Measurements from ENCODE around the gene ZNF677. TPM values are rescaled to one million over a fixed set of nuclear protein-coding genes. Genes with fewer than 3 reads are reported as not detected.
"Not testable (repeated sequence)": the region's sequence is repeated elsewhere in the genome, so short reads cannot be mapped to it uniquely, and the experiment has no call there.

The ZNF677 gene
- total and polyA plus RNA-seq, 2 experiments from 2014 or later, result 21.2 to 37.8 TPM

DNA sequence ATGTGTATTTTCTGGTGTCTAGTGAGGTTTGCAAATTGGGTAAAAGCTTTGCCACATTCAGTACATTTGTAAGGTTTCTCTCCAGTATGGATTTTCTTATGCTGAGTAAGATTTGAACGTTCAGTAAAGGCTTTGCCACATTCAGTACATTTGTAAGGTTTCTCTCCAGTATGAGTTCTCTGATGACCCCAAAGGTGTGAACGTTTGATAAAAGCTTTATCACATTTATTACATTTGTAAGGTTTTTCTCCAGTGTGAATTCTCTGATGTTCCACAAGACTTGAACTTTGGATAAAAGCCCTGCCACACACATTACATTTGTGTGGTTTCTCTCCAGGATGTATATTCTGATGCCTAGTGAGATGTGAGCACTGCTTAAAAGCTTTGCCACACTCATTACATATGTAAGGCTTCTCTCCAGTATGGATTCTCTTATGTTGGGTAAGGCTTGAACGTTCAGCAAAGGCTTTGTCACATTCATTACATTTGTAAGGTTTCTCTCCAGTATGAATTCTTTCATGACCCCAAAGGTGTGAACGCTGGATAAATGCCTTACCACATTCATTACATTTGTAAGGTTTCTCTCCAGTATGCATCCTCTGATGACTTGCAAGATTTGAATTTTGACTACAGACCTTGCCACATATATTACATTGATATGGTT lies 17.4 kb downstream of the ZNF677 start:
- Histone ChIP-seq H2AFZ (no peak overlapping the region), H3K4me1 (ENCODE audit: insufficient read depth) (no peaks in the 10 kb centered on the region), H3K9me2 (replicated peaks; ENCODE audit: insufficient read depth) (no peaks in the 10 kb centered on the region), H3K9me3 (ENCODE audit: low read depth) (peaks cover 65% of the 10 kb centered on the region), H3K4me3 (no peak overlapping the region), H3K79me2 (no peaks in the 10 kb centered on the region), H3K27ac (no peak overlapping the region), H3K4me2 (no peak overlapping the region), H3K27me3 (no peaks in the 10 kb centered on the region), H4K20me1 (ENCODE audit: insufficient read depth, poor library complexity, severe bottlenecking) (no peaks in the 10 kb centered on the region), H3K36me3 (replicated peaks; ENCODE audit: insufficient read depth, low read depth) (peaks cover 23% of the 10 kb centered on the region)
- TF ChIP-seq, protein P1, sequence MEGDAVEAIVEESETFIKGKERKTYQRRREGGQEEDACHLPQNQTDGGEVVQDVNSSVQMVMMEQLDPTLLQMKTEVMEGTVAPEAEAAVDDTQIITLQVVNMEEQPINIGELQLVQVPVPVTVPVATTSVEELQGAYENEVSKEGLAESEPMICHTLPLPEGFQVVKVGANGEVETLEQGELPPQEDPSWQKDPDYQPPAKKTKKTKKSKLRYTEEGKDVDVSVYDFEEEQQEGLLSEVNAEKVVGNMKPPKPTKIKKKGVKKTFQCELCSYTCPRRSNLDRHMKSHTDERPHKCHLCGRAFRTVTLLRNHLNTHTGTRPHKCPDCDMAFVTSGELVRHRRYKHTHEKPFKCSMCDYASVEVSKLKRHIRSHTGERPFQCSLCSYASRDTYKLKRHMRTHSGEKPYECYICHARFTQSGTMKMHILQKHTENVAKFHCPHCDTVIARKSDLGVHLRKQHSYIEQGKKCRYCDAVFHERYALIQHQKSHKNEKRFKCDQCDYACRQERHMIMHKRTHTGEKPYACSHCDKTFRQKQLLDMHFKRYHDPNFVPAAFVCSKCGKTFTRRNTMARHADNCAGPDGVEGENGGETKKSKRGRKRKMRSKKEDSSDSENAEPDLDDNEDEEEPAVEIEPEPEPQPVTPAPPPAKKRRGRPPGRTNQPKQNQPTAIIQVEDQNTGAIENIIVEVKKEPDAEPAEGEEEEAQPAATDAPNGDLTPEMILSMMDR (IDR thresholded peaks at IDR 0.05; ENCODE audit: poor library complexity), result no peak
- TF ChIP-seq EZH2phosphoT487 (IDR thresholded peaks at IDR 0.05; ENCODE audit: low read depth, severe bottlenecking, unreplicated experiment) (no peak), EZH2 (IDR thresholded peaks at IDR 0.05; ENCODE audit: borderline replicate concordance) (no peak)
- DNase-seq (ENCODE audit: low spot score), result no peak
- WGBS (ENCODE audit: low lambda C conversion rate, missing lambda C conversion rate), result 95% methylated on average over 4 of the region's 4 CpGs

DNA sequence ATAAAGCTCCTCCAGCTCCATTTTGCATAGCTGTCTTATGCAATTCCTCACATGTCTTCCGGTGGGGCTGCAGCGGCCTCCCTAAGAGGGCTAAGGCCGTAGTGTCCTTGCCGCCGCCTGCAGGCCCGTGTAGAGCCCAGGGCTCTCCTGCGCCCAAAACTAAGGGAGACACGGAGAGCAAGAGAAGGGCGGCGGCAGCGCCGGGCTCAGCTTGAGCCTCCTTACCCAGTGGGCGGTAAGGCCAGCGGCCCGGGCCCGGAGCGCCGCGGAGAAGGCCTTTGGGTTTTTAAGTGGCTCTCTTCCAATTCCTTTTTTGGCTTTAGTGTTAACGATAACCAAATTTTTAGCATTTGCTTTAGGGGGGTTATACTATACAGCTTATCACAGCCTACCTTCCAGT lies 30.1 kb downstream of the ZNF677 start:
- H3K4me3 ChIP-seq, result no peak overlapping the region
- no peak for DNase-seq (ENCODE audit: low spot score)
- no peak overlapping the region for H2AFZ ChIP-seq
- no peaks in the 10 kb centered on the region for H3K79me2 ChIP-seq
- no peaks in the 10 kb centered on the region for H3K4me1 ChIP-seq (ENCODE audit: insufficient read depth)
- no peaks in the 10 kb centered on the region for H4K20me1 ChIP-seq (ENCODE audit: insufficient read depth, poor library complexity, severe bottlenecking)
- 98% methylated on average over 18 of the region's 20 CpGs for WGBS (ENCODE audit: low lambda C conversion rate, missing lambda C conversion rate)
- no peaks in the 10 kb centered on the region for H3K9me2 ChIP-seq (replicated peaks; ENCODE audit: insufficient read depth)
- H3K36me3 ChIP-seq (replicated peaks; ENCODE audit: insufficient read depth, low read depth), result no peaks in the 10 kb centered on the region
- peaks cover 6% of the 10 kb centered on the region for H3K9me3 ChIP-seq (ENCODE audit: low read depth)
- TF ChIP-seq EZH2phosphoT487 (IDR thresholded peaks at IDR 0.05; ENCODE audit: low read depth, severe bottlenecking, unreplicated experiment) (no peak), EZH2 (IDR thresholded peaks at IDR 0.05; ENCODE audit: borderline replicate concordance) (no peak)
- TF ChIP-seq, protein P1 (IDR thresholded peaks at IDR 0.05; ENCODE audit: poor library complexity), result no peak
- no peak overlapping the region for H3K27ac ChIP-seq
- no peaks in the 10 kb centered on the region for H3K27me3 ChIP-seq
- H3K4me2 ChIP-seq, result no peak overlapping the region

DNA sequence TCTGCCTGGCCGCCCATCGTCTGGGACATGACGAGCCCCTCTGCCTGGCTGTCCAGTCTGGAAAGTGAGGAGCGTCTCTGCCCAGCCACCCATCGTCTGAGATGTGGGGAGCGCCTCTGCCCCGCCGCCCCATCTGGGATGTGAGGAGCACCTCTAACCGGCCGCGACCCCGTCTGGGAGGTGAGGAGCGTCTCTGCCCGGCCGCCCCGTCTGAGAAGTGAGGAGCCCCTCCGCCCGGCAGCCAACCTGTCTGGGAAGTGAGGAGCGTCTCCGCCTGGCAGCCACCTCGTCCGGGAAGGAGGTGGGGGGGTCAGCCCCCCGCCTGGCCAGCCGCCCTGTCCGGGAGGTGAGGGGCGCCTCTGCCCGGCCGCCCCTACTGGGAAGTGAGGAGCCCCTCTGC lies 32.0 kb downstream of the ZNF677 start:
- H3K27ac ChIP-seq; H3K36me3 ChIP-seq (replicated peaks; ENCODE audit: insufficient read depth, low read depth); H3K4me1 ChIP-seq (ENCODE audit: insufficient read depth); DNase-seq (ENCODE audit: low spot score); H3K79me2 ChIP-seq; H3K9me3 ChIP-seq (ENCODE audit: low read depth); H3K4me3 ChIP-seq; H2AFZ ChIP-seq; H4K20me1 ChIP-seq (ENCODE audit: insufficient read depth, poor library complexity, severe bottlenecking); H3K27me3 ChIP-seq; H3K9me2 ChIP-seq (replicated peaks; ENCODE audit: insufficient read depth); H3K4me2 ChIP-seq: not testable (repeated sequence)
- WGBS (ENCODE audit: low lambda C conversion rate, missing lambda C conversion rate), result 100% methylated on average over 2 of the region's 28 CpGs

DNA sequence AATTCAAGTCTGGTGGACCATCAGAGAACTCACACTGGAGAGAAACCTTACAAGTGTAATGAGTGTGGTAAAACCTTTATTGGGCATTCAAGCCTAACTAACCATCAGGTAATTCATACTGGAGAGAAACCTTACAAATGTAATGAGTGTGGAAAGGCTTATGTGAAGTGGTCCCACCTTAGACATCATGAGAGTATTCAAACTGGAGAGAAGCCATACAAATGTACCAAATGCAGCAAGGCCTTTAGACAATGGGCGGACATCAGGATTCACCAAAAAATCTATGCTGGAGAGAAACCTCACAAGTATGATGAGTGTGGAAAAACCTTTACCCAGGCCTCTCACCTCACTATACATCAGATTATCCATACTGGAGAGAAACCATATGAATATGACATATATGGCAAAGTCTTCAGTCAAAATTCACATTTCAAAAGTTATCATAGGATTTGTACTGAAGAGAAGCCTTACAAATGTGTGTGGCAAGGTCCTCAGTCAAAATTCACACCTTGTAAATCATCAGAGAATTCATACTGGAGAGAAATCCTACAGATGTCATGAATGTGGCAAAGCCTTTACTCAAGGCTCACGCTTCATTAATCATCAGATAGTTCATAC lies 41.9 kb downstream of the ZNF677 start:
- Histone ChIP-seq H3K9me3 (ENCODE audit: low read depth) (peaks cover 54% of the 10 kb centered on the region), H2AFZ (no peak overlapping the region), H3K4me2 (no peak overlapping the region), H3K36me3 (replicated peaks; ENCODE audit: insufficient read depth, low read depth) (no peaks in the 10 kb centered on the region), H4K20me1 (ENCODE audit: insufficient read depth, poor library complexity, severe bottlenecking) (no peaks in the 10 kb centered on the region), H3K27me3 (no peaks in the 10 kb centered on the region), H3K9me2 (replicated peaks; ENCODE audit: insufficient read depth) (no peaks in the 10 kb centered on the region), H3K4me1 (ENCODE audit: insufficient read depth) (no peaks in the 10 kb centered on the region), H3K4me3 (no peak overlapping the region), H3K27ac (no peak overlapping the region), H3K79me2 (no peaks in the 10 kb centered on the region)
- 97% methylated on average over 2 of the region's 2 CpGs for WGBS (ENCODE audit: low lambda C conversion rate, missing lambda C conversion rate)
- TF ChIP-seq EZH2phosphoT487 (IDR thresholded peaks at IDR 0.05; ENCODE audit: low read depth, severe bottlenecking, unreplicated experiment), result no peak
- TF ChIP-seq, protein P1 (IDR thresholded peaks at IDR 0.05; ENCODE audit: poor library complexity), result no peak
- TF ChIP-seq EZH2 (IDR thresholded peaks at IDR 0.05; ENCODE audit: borderline replicate concordance), result no peak
- DNase-seq (ENCODE audit: low spot score), result no peak

DNA sequence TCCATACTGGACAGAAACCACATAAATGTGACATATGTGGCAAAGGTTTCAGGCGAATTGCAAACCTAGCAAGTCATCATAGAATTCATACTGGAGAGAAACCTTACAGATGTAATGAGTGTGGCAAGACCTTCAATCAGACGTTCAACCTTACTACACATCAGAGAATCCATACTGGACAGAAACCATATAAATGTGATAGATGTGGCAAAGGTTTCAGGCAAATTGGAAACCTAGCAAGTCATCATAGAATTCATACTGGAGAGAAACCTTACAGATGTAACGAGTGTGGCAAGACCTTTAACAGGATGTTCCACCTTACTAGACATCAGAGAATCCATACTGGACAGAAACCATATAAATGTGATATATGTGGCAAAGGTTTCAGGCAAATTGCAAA lies 43.1 kb downstream of the ZNF677 start:
- not testable (repeated sequence) for H3K27ac ChIP-seq; H3K79me2 ChIP-seq; H3K4me2 ChIP-seq; H4K20me1 ChIP-seq (ENCODE audit: insufficient read depth, poor library complexity, severe bottlenecking); H3K4me3 ChIP-seq; DNase-seq (ENCODE audit: low spot score); H3K4me1 ChIP-seq (ENCODE audit: insufficient read depth); H3K36me3 ChIP-seq (replicated peaks; ENCODE audit: insufficient read depth, low read depth); H3K27me3 ChIP-seq; H2AFZ ChIP-seq; H3K9me2 ChIP-seq (replicated peaks; ENCODE audit: insufficient read depth)
- WGBS (ENCODE audit: low lambda C conversion rate, missing lambda C conversion rate), result 96% methylated on average over 3 of the region's 3 CpGs
- H3K9me3 ChIP-seq (ENCODE audit: low read depth), result peaks cover 54% of the 10 kb centered on the region
